22Rv1 (cell line): ENCODE results near the gene EGR1.

Source experiments
- CTCF ChIP-seq: fragments of 450-650 bp; IDR thresholded peaks from 2 replicates; pipeline ENCODE4 v1.5.1; 2017; ENCODE audit warnings: mild to moderate bottlenecking
- ZFX ChIP-seq: fragments of 450-650 bp; IDR thresholded peaks from 2 replicates; pipeline ENCODE4 v1.6.1; 2017; ENCODE audit warnings: antibody characterized with exemption, borderline replicate concordance

DNA sequence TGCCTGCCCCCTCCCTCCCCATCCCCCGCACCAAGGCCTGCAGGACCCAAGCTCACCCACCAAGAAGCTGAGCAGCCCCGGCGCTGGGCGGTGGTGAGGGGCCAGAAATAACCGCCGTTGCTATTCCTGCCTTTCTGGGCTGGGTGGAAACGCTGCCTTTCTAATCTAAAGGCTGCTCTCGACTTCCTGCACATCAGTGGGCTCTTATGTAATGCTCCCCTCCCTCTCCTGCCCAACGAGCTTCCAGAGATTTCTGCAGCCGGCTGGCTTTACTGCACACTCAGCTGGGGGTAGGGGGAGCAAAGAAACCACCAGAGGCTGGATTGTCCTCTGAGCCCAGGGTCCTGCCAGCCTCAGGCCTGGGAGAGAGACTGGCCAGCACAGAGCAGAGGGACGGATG lies 6.9 kb upstream of the EGR1 start:
- TF ChIP-seq CTCF (no peak), ZFX (no peak)
